ENCODE data around the gene EFNA2. TPM values are rescaled to one million over a fixed set of nuclear protein-coding genes. Genes with fewer than 3 reads are reported as not detected.

The EFNA2 gene
- total RNA-seq, 1 donor from 2014 or later = not detected

- no peaks in the 10 kb centered on the region for H3K27me3 Mint-ChIP-seq
- H3K9me3 Mint-ChIP-seq = no peaks in the 10 kb centered on the region
- H3K4me1 Mint-ChIP-seq = peaks cover 32% of the 10 kb centered on the region
- no peak for DNase-seq
- intact Hi-C loops (cut with micrococcal nuclease) = loop anchor here (1.0 to 10.0 kb wide), 4 partner anchors 19 to 583 kb away; partner anchors contain the start of genes DAZAP1 and RNF126
- CTCF ChIA-PET = interaction anchor here (1.5 kb wide), 1 partner anchor 19 kb away, joined by 10 read pairs; no protein-coding TSS in a partner anchor
- TF ChIP-seq, protein P1, sequence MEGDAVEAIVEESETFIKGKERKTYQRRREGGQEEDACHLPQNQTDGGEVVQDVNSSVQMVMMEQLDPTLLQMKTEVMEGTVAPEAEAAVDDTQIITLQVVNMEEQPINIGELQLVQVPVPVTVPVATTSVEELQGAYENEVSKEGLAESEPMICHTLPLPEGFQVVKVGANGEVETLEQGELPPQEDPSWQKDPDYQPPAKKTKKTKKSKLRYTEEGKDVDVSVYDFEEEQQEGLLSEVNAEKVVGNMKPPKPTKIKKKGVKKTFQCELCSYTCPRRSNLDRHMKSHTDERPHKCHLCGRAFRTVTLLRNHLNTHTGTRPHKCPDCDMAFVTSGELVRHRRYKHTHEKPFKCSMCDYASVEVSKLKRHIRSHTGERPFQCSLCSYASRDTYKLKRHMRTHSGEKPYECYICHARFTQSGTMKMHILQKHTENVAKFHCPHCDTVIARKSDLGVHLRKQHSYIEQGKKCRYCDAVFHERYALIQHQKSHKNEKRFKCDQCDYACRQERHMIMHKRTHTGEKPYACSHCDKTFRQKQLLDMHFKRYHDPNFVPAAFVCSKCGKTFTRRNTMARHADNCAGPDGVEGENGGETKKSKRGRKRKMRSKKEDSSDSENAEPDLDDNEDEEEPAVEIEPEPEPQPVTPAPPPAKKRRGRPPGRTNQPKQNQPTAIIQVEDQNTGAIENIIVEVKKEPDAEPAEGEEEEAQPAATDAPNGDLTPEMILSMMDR (IDR thresholded peaks at IDR 0.05) = no peak
- ATAC-seq (ENCODE audit: low read depth) = no peak
- no peak overlapping the region for H3K4me3 Mint-ChIP-seq
- H3K36me3 Mint-ChIP-seq (ENCODE audit: low read depth) = peaks cover 8% of the 10 kb centered on the region
- no peak overlapping the region for H3K27ac Mint-ChIP-seq
- POLR2A ChIA-PET = interaction anchor here (1.5 to 10.1 kb wide), 2 partner anchors 17 to 28 kb away, joined by 6 to 824 read pairs; partner anchors contain the start of genes CIRBP and FAM174C
These were observed 37.9 kb upstream of the EFNA2 start for GRCh38 chr19:1247748-1248138.

DNA sequence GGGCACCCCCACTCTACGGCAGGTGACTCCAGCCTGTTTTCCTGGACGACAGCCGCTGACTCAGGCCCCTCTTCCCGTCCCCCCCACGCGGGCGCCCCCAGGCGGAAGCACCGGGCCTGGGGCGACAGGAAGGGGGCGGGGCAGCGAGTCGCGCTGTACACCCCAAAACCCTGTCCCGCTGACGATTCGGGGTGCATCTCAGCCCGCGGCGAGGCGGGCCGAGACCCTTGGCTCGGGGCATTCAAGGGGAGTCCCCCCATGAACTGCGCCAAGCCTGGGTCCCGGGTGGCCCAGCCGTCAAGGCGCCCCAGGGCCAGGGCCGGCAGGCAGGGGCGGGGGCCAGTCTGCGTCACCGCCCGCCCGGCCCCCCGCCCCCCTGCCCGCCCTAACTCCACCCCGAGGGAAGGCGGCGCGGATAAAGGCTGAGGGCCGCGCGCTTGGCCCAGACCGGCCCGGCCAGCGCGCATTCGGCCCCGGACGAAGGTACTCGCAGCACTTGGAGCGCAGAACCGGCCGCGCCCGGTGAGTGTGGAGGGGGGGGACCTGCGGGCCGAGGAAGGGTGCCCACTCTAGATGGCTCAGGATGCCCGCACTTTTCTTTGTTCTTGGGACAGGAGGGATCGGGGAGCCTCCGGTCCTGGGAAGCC is 37.4 kb upstream of the EFNA2 start, which contains the start of gene MIDN:
MIDN (plus strand) TSS at position 445 of the 647 bp plus-strand sequence. CDS start 1,714 bp downstream, outside the sequence.
- Mint-ChIP-seq H3K27ac (peak within 1 kb of the TSS; percentile 88), H3K9me3 (no peaks in the 10 kb centered on the region), H3K4me3 (peak within 1 kb of the TSS; percentile 85), H3K36me3 (ENCODE audit: low read depth) (peaks cover 8% of the 10 kb centered on the region), H3K4me1 (peaks cover 28% of the 10 kb centered on the region), H3K27me3 (no peaks in the 10 kb centered on the region)
- ATAC-seq (ENCODE audit: low read depth) (peak; percentile 6), DNase-seq (peak; percentile 71)
- intact Hi-C loops (cut with micrococcal nuclease) = loop anchor here (1.0 to 10.0 kb wide), 4 partner anchors 18 to 583 kb away; partner anchors contain the start of genes DAZAP1 and RNF126
- CTCF ChIA-PET = interaction anchor here (1.0 kb wide), 1 partner anchor 19 kb away, joined by 8 read pairs; no protein-coding TSS in a partner anchor
- TF ChIP-seq, protein P1 (IDR thresholded peaks at IDR 0.05) = no peak
- POLR2A ChIA-PET = interaction anchor here (0.7 to 2.4 kb wide), 6 partner anchors 13 to 27 kb away, joined by 4 to 37 read pairs (median 4); partner anchors contain the start of genes CIRBP and FAM174C

DNA sequence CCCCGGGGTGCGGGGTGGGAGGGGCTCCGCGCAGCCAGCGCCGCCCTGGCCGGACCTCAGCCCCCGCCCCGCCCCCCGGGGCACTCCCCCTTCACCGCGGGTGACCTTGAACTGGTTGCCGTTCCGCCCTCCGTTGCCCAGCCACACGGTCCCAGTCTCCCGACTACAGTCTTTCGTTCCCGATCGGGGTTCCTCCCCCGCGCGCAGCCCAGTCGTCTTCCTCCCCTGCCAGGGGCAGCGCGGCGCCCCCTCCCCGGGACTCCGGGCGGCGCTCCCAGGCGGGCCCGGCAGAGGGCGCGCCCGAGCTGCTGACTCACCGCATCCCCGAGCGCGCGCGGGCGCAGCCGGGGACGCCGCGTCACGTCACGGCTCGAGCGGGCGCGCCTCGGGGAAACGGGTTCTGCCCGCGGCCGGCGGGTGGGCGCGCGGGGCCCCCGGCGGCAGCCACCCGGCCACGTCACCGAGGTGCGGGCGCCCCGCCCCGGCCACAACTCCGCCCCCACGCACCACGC is 36.8 kb upstream of the EFNA2 start:
- Mint-ChIP-seq H3K36me3 (ENCODE audit: low read depth) (peaks cover 12% of the 10 kb centered on the region), H3K4me3 (peak overlapping the region; percentile 85), H3K27ac (peak overlapping the region; percentile 88), H3K27me3 (no peaks in the 10 kb centered on the region), H3K9me3 (no peaks in the 10 kb centered on the region), H3K4me1 (peaks cover 29% of the 10 kb centered on the region)
- DNase-seq (peak; percentile 91), ATAC-seq (ENCODE audit: low read depth) (peak; percentile 12)
- ChIA-PET CTCF (interaction anchor here (1.0 kb wide), 1 partner anchor 18 kb away, joined by 8 read pairs; no protein-coding TSS in a partner anchor), POLR2A (interaction anchor here (0.7 to 2.4 kb wide), 7 partner anchors 11 to 26 kb away, joined by 4 to 37 read pairs (median 4); partner anchors contain the start of genes CIRBP and FAM174C)
- intact Hi-C loops (cut with micrococcal nuclease) = loop anchor here (1.0 to 10.0 kb wide), 5 partner anchors 11 to 584 kb away; partner anchors contain the start of genes DAZAP1 and RNF126
- TF ChIP-seq, protein P1 (IDR thresholded peaks at IDR 0.05) = peak; percentile 33

- Mint-ChIP-seq H3K27ac (peak overlapping the region; percentile 81), H3K36me3 (ENCODE audit: low read depth) (peaks cover 12% of the 10 kb centered on the region), H3K9me3 (no peaks in the 10 kb centered on the region), H3K4me1 (peaks cover 31% of the 10 kb centered on the region), H3K4me3 (peak overlapping the region; percentile 80), H3K27me3 (no peaks in the 10 kb centered on the region)
- ChIA-PET POLR2A (interaction anchor here (0.7 to 2.4 kb wide), 7 partner anchors 10 to 26 kb away, joined by 4 to 37 read pairs (median 4); partner anchors contain the start of genes CIRBP and FAM174C), CTCF (interaction anchor here (1.0 kb wide), 2 partner anchors 17 kb away, joined by 3 to 8 read pairs; no protein-coding TSS in a partner anchor)
- DNase-seq = peak; percentile 84
- intact Hi-C loops (cut with micrococcal nuclease) = loop anchor here (1.0 to 10.0 kb wide), 3 partner anchors 11 to 585 kb away; partner anchors contain the start of genes DAZAP1 and RNF126
- TF ChIP-seq, protein P1 (IDR thresholded peaks at IDR 0.05) = no peak
- ATAC-seq (ENCODE audit: low read depth) = peak; percentile 49
These were observed 36.2 kb upstream of the EFNA2 start for GRCh38 chr19:1249298-1249989.
